Ovary (tissue), 9 donors: ENCODE measurements around the gene RBM47. TPM values are rescaled to one million over a fixed set of nuclear protein-coding genes. Genes with fewer than 3 reads are reported as not detected.
"Not testable (repeated sequence)": the region's sequence is repeated elsewhere in the genome, so short reads cannot be mapped to it uniquely, and the experiment has no call there.

Source experiments
- DNase-seq, 5 donors: peaks; one replicate each; pipeline ENCODE4 v3.0.0-alpha.2; 2019 to 2020
- H3K27ac ChIP-seq, 2 donors: fragments of 200-600 bp; one replicate each; pipeline versions ENCODE4 v1.5.1 to v1.8.0; 2019 to 2022
- H3K27me3 ChIP-seq: fragments of 200-600 bp; one replicate; pipeline ENCODE4 v1.8.0; 2022
- H3K36me3 ChIP-seq: fragments of 200-600 bp; sonication (generic); one replicate; pipeline ENCODE4 v1.5.1; 2019
- H3K4me1 ChIP-seq: one replicate; pipeline ENCODE4 v1.8.1; 2013; ENCODE audit warnings: mild to moderate bottlenecking, moderate library complexity; ENCODE audit not compliant: insufficient read depth
- H3K4me3 ChIP-seq: fragments of 200-600 bp; sonication (generic); one replicate; pipeline ENCODE4 v1.5.1; 2017
- H3K9me3 ChIP-seq, 2 donors: fragments of 200-600 bp in 1 of 2; sonication (generic) in 1 of 2; one replicate each; pipeline versions ENCODE4 v1.5.1 to v1.8.1; 2013 to 2019; ENCODE audit warnings: mild to moderate bottlenecking in 1 of 2, moderate library complexity in 1 of 2
- EP300 ChIP-seq: sonication (generic); formaldehyde crosslinking; IDR thresholded peaks from one replicate; pipeline ENCODE4 v1.6.1; 2017; ENCODE audit warnings: antibody characterized with exemption
- POLR2A ChIP-seq: fragments of 450-650 bp; IDR thresholded peaks from one replicate; pipeline ENCODE4 v1.6.1; 2017; ENCODE audit warnings: antibody characterized with exemption, mild to moderate bottlenecking, moderate library complexity
- WGBS, 3 donors: extraction: QIAGEN DNeasy Blood & Tissue Kit in 1 of 3; methylation state at CpG; one replicate each; pipeline versions ENCODE4 v1.1.5 to v1.1.7; 2013 to 2017; 5-methylcytosine and 5-hydroxymethylcytosine counted together
- intact Hi-C, 4 donors: fragments of 100-400 bp; cut with DNase I; formaldehyde crosslinking; loops; one replicate each; pipeline versions ENCODE4 v1.11.0 to v1.15.1; 2022 to 2023
- polyA plus RNA-seq, 2 donors: library from polyadenylated mRNA; stranded (reverse); fragments of 200-250 nt in 1 of 2; fragments of 350-450 nt in 1 of 2; fragmentation: Illumina TruSeq in 1 of 2; extraction: RNeasy Lipid Tissue Mini Kit (QIAGEN cat#74804) in 1 of 2; gene quantifications; one replicate each; pipeline ENCODE4 v1.2.3, GENCODE V29; 2013 to 2014
- total RNA-seq, 7 donors: library from RNA; depleted of rRNA in 2 of 7; stranded (reverse); fragments of >200 nt in 2 of 7; fragmentation: NEBNext Ultra II Directional in 3 of 7; extraction: Animal tissue kit (Norgen Biotek cat#: 25700) in 3 of 7; gene quantifications; one replicate each; pipeline versions ENCODE4 v1.1.0 to v1.2.4, GENCODE V29; 2016 to 2023
- TF ChIP-seq, protein P1 (sequence below), 3 donors: fragments of 450-650 bp in 2 of 3; fragments of 200-600 bp in 1 of 3; IDR thresholded peaks; one replicate each; pipeline versions ENCODE4 v1.5.1 to v1.8.0; 2016 to 2022; ENCODE audit warnings: antibody characterized with exemption in 3 of 3, mild to moderate bottlenecking in 1 of 3
- donor health status: DM: no; HTN: no; CAD: no; lungs with moderate emphysema.
- donor health status: DM: no; HTN: no; CAD: no.
- donor health status: Bipolar disorder and iron deficiency.
- donor health status: DM: yes; HTN: yes; CAD: no.
- donor health status: DM: no; HTN: no; CAD: no.
- donor health status: DM: yes; HTN: yes; CAD: no.

RBM47 gene
- total and polyA plus RNA-seq, 9 donors = 2.7 to 92.8 (median 10.3) TPM

DNA sequence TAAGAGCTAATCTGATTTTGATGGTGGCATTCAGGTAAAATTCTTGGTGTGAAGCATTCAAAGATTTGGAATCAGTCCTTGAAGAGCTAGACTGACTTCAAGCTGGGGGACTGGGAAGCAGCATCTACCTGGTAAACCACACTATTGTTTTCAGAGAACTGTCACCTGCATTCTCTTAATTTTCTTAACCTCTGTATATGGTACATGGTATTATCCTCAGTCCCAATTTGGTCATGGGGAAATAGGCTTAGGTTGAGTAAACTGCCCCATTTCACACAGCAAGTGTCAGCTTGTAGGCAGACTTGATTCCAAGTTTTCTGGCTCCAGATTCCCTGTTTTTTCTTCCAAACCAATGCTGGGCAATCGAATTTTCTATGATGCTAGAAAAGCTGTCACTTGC, 190.1 kb downstream of the RBM47 start:
- intact Hi-C loops = no loop called here
- Histone ChIP-seq H3K27me3 (no peaks in the 10 kb centered on the region), H3K27ac (no peak overlapping the region), H3K4me3 (no peak overlapping the region), H3K9me3 (no peaks in the 10 kb centered on the region), H3K4me1 (no peaks in the 10 kb centered on the region), H3K36me3 (no peaks in the 10 kb centered on the region)
- TF ChIP-seq EP300 (no peak), POLR2A (no peak)
- TF ChIP-seq, protein P1, sequence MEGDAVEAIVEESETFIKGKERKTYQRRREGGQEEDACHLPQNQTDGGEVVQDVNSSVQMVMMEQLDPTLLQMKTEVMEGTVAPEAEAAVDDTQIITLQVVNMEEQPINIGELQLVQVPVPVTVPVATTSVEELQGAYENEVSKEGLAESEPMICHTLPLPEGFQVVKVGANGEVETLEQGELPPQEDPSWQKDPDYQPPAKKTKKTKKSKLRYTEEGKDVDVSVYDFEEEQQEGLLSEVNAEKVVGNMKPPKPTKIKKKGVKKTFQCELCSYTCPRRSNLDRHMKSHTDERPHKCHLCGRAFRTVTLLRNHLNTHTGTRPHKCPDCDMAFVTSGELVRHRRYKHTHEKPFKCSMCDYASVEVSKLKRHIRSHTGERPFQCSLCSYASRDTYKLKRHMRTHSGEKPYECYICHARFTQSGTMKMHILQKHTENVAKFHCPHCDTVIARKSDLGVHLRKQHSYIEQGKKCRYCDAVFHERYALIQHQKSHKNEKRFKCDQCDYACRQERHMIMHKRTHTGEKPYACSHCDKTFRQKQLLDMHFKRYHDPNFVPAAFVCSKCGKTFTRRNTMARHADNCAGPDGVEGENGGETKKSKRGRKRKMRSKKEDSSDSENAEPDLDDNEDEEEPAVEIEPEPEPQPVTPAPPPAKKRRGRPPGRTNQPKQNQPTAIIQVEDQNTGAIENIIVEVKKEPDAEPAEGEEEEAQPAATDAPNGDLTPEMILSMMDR (IDR thresholded peaks at IDR 0.05) = no peak
- DNase-seq = no peak
- 67 to 79% (median 69%) methylated on average over 1 of the region's 1 CpG for WGBS, 3 donors

DNA sequence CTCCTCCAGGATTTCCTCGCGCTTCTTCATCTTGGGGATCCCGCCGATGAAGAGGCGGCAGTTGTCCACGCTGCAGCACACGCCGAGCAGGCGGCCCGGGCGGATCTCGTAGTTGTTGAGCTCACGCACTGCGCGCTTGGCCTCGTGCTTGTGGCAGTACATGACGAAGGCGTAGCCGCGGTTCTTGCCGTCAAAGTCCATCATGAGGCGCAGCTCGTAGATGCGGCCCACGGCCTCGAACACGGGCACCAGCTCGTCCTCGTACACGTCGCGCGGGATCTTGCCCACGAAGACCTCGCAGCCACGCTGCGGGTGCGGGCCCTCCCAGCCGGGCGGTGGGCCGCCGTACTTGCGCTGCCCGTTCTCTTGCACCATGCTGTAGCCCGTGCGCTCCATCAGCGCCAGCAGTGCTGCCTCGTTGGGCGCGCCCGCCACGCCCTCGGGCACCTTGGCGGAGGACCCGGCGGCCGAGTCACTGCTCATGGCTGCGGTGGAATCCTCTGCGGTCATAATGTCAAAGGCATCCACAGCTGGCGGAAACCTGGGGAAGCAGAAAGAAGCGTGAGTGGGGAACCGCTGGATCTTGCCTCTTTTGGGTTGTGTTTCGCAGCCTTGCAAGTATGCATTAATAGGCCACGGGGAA, 191.2 kb downstream of the RBM47 start:
- TF ChIP-seq, protein P1 (IDR thresholded peaks at IDR 0.05) = no peak
- no peak for TF ChIP-seq POLR2A
- no peak for TF ChIP-seq EP300
- no peak overlapping the region for H3K4me3 ChIP-seq
- no peaks in the 10 kb centered on the region for H3K27me3 ChIP-seq
- no peaks in the 10 kb centered on the region for H3K9me3 ChIP-seq
- intact Hi-C loops = no loop called here
- DNase-seq = no peak
- H3K36me3 ChIP-seq = no peaks in the 10 kb centered on the region
- H3K27ac ChIP-seq = no peak overlapping the region
- H3K4me1 ChIP-seq = no peaks in the 10 kb centered on the region
- 96 to 98% (median 97%) methylated on average over 64 of the region's 64 CpGs for whole genome bisulfite sequencing, 3 donors

DNA sequence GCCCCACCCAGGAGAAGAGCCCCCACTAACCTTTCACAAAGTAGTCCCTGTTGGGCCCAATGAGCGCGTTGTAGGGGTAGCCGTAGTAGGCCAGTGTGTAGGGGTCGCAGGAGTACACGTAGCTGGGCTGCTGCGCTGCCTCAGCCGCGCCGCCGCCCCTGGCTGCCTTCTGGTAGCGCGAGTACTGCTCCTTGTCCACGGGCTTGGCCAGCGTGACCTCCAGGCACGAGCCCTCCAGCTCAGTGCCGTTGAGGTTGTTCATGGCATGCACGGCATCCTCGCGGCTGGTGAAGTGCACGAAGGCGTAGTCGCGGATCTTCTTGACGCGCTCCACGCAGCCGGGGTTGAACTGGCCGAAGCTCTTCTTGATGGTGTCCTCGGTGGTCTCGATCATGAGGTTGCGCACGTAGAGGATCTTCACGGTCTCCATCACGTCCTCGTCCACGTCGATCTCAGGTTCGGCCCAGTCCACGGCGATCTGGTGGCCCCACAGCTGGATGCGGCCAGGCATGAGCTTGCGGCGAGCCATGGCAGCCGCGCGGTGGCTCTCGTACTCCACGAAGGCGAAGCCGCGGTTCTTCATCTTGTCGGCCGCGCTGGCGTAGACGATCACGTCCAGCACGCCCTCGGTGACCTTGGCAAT, 191.8 kb downstream of the RBM47 start:
- Histone ChIP-seq H3K27me3 (no peaks in the 10 kb centered on the region), H3K27ac (no peak overlapping the region), H3K4me3 (no peak overlapping the region), H3K9me3 (no peaks in the 10 kb centered on the region), H3K36me3 (no peaks in the 10 kb centered on the region), H3K4me1 (no peaks in the 10 kb centered on the region)
- TF ChIP-seq EP300 (no peak), POLR2A (no peak)
- TF ChIP-seq, protein P1 (IDR thresholded peaks at IDR 0.05) = no peak
- intact Hi-C loops = no loop called here
- WGBS, 3 donors = 97 to 98% (median 98%) methylated on average over 58 to 59 of the region's 59 CpGs
- DNase-seq = no peak

DNA sequence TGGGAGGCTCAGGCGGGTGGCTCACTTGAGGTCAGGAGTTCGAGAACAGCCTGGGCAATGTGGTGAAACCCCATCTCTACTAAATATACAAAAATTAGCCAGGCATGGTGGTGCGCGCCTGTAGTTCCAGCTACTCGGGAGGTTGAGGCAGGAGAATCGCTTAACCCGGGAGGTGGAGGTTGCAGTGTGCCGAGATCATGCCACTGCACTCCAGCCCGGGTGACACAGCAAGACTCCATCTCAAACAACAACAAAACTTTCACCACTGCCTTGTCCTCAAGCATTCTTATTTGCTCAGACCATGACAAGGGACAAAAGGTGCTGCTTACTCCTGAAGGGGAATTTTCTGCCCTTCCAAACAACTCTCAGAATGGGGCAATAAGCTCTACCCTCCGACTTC, 194.4 kb downstream of the RBM47 start:
- H3K9me3 ChIP-seq, H3K27ac ChIP-seq, H3K36me3 ChIP-seq, DNase-seq, H3K27me3 ChIP-seq, intact Hi-C loops, H3K4me1 ChIP-seq, H3K4me3 ChIP-seq: not testable (repeated sequence)
- 94 to 98% (median 96%) methylated on average over 10 of the region's 10 CpGs for WGBS, 3 donors

DNA sequence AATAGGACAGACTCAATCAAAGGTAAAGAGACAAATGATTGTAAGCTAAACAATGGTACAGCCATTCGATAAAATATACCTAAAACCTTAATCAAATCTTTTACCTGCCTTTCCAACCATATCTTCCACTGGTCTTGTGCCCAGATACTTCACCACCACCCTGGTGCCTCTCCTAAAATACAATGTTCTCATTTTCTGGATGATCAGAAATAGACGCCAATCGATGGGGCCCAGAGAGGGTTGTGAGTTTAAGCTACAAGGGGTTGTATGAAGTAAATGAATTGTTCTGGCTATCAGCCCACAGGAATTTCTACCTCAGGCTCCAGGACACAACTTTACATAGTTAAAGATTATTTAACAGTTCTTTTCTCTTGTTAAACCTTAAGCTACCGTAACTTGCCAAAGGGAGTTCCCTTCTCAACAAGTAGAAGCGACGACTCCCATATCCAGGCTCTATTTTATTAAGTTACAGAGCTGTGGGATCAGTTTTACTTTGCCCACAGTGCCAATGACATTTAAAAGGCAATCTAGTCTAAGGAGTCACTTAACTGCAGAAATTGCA, 195.5 kb downstream of the RBM47 start:
- intact Hi-C loops = no loop called here
- Histone ChIP-seq H3K36me3 (no peaks in the 10 kb centered on the region), H3K4me1 (no peaks in the 10 kb centered on the region), H3K4me3 (no peak overlapping the region), H3K27me3 (no peaks in the 10 kb centered on the region), H3K9me3 (no peaks in the 10 kb centered on the region), H3K27ac (no peak overlapping the region)
- DNase-seq = no peak
- TF ChIP-seq, protein P1 (IDR thresholded peaks at IDR 0.05) = no peak
- TF ChIP-seq EP300 = no peak
- TF ChIP-seq POLR2A = no peak
- WGBS, 3 donors = 94 to 95% (median 95%) methylated on average over 6 of the region's 6 CpGs
